Measurements from ENCODE around the gene HOTAIR. TPM values are rescaled to one million over a fixed set of nuclear protein-coding genes. Genes with fewer than 3 reads are reported as not detected.

HOTAIR gene
- total and polyA plus RNA-seq, 2 donors (not counting 3 experiments of a cell fraction or from before 2014, with no cell fraction given) = not detected

GRCh38 chr12:53938326-53939140 lies 36.2 kb downstream of the HOTAIR start, which contains the start of gene HOXC13:
TSS of gene HOXC13 (plus strand) at chr12:53938831. CDS start at chr12:53938907, 76 bp downstream.
- Histone ChIP-seq H3K9ac (replicated peaks; ENCODE audit: extremely low read depth, insufficient read depth, low read length) (no peak within 1 kb of the TSS), H2AFZ (ENCODE audit: low read depth, low read length) (no peak within 1 kb of the TSS), H4K20me1 (replicated peaks; ENCODE audit: control insufficient read depth, extremely low read depth, insufficient read depth, low read length) (no peaks in the 10 kb centered on the region), H3K27ac (ENCODE audit: insufficient read depth, low read depth, low read length) (no peak within 1 kb of the TSS), H3K9me1 (replicated peaks; ENCODE audit: control insufficient read depth, extremely low read depth, insufficient read depth, low read length) (no peaks in the 10 kb centered on the region), H3K9me3 (replicated peaks; ENCODE audit: control insufficient read depth, insufficient read depth, low read length) (no peaks in the 10 kb centered on the region), H3K4me1 (ENCODE audit: control insufficient read depth, extremely low read depth, insufficient read depth, low read length) (no peaks in the 10 kb centered on the region), H3K4me2 (ENCODE audit: insufficient read depth, low read length) (no peak within 1 kb of the TSS), H3K4me3 (replicated peaks in 1 of 3; ENCODE audit: insufficient read depth in 1 of 3, low read depth in 1 of 3, low read length in 3 of 3) (no peak within 1 kb of the TSS), H3K36me3 (ENCODE audit: control insufficient read depth in 2 of 2, extremely low read depth in 1 of 2, insufficient read depth in 2 of 2, low read length in 2 of 2) (no peaks in the 10 kb centered on the region), H3K79me2 (ENCODE audit: control insufficient read depth, insufficient read depth, low read length) (no peaks in the 10 kb centered on the region), H3K27me3 (ENCODE audit: control insufficient read depth in 2 of 2, insufficient read depth in 2 of 2, low read length in 2 of 2) (peaks cover 78 to 95% of the 10 kb centered on the region in 2 experiments)
- TF ChIP-seq GATA2 (IDR thresholded peaks at IDR 0.05; ENCODE audit: insufficient read depth, insufficient read length, low read depth, low read length) = no peak
- no peak for TF ChIP-seq MAX (IDR thresholded peaks at IDR 0.05; ENCODE audit: insufficient read depth, insufficient read length)
- no peak for TF ChIP-seq POLR2A (IDR thresholded peaks at IDR 0.05; ENCODE audit: low read depth, low read length)
- peak; percentile 82 for TF ChIP-seq EZH2 (IDR thresholded peaks at IDR 0.05; ENCODE audit: borderline replicate concordance, low read depth, low read length, severe bottlenecking)
- TF ChIP-seq POLR2AphosphoS5 (IDR thresholded peaks at IDR 0.05; ENCODE audit: insufficient read depth, low read depth, low read length) = no peak
- TF ChIP-seq CTCF (IDR thresholded peaks at IDR 0.05; ENCODE audit: extremely low read depth in 1 of 2, insufficient read depth in 1 of 2, low read depth in 1 of 2, low read length in 2 of 2) = no peak
- no peak for TF ChIP-seq MYC (IDR thresholded peaks at IDR 0.05; ENCODE audit: low read depth, low read length)
- TF ChIP-seq FOS (IDR thresholded peaks at IDR 0.05; ENCODE audit: borderline replicate concordance, insufficient read depth, low read length) = no peak
- intact Hi-C loops (cut with micrococcal nuclease) (no loop called here), dilution Hi-C loops (cut with MboI; ENCODE audit: extremely low pct_ligation_motif_present, low sequenced_read_pairs) (no loop called here)
- ChIA-PET CTCF (interaction anchor here (1.1 kb wide), 1 partner anchor 11 kb away, joined by 3 read pairs; no protein-coding TSS in a partner anchor), POLR2A (no interaction called here)
- BruUV-seq (replicated peaks) = no TSS peak
- DNase-seq (ENCODE audit: low read depth, low spot score) (no peak), FAIRE-seq (no peak)
